Activated naive CD4-positive, alpha-beta T cell treated with anti-CD3 and anti-CD28 coated beads, Interleukin-2, amount 50 U/mL, for 72 hours (primary cell): ENCODE results near the gene TMEM145. TPM values are rescaled to one million over a fixed set of nuclear protein-coding genes. Genes with fewer than 3 reads are reported as not detected.
"Not testable (repeated sequence)": the region's sequence is repeated elsewhere in the genome, so short reads cannot be mapped to it uniquely, and the experiment has no call there.

Experiments used
- ATAC-seq, 2 donors: fragments of 150-1000 bp; cut with Tn5 transposase; 2 replicates each; pipeline ENCODE4 v1.10.0; 2021; ENCODE audit warnings: mild to moderate bottlenecking in 2 of 2, moderate library complexity in 2 of 2
- DNase-seq, 2 donors: peaks; one replicate each; pipeline ENCODE4 v3.0.0; 2021 to 2022; ENCODE audit warnings: low spot score in 2 of 2
- H3K27ac Mint-ChIP-seq, 2 donors: one replicate each; pipeline ENCODE4 v1.8.0; 2022; ENCODE audit warnings: mild to moderate bottlenecking in 2 of 2, mixed read lengths in 2 of 2
- H3K36me3 Mint-ChIP-seq, 2 donors: one replicate each; pipeline ENCODE4 v1.8.0; 2022; ENCODE audit warnings: mixed read lengths in 2 of 2
- H3K9me3 Mint-ChIP-seq, 2 donors: one replicate each; pipeline ENCODE4 v1.8.0; 2022; ENCODE audit warnings: mixed read lengths in 2 of 2
- total RNA-seq, 2 donors: library from RNA; stranded (reverse); gene quantifications; one replicate each; pipeline ENCODE4 v1.2.3, GENCODE V29; 2022

Gene TMEM145
- 1 to 10 TPM in 1 of 2 donors, under 1 TPM in 1; 0.16 to 1.8 TPM for total RNA-seq

DNA sequence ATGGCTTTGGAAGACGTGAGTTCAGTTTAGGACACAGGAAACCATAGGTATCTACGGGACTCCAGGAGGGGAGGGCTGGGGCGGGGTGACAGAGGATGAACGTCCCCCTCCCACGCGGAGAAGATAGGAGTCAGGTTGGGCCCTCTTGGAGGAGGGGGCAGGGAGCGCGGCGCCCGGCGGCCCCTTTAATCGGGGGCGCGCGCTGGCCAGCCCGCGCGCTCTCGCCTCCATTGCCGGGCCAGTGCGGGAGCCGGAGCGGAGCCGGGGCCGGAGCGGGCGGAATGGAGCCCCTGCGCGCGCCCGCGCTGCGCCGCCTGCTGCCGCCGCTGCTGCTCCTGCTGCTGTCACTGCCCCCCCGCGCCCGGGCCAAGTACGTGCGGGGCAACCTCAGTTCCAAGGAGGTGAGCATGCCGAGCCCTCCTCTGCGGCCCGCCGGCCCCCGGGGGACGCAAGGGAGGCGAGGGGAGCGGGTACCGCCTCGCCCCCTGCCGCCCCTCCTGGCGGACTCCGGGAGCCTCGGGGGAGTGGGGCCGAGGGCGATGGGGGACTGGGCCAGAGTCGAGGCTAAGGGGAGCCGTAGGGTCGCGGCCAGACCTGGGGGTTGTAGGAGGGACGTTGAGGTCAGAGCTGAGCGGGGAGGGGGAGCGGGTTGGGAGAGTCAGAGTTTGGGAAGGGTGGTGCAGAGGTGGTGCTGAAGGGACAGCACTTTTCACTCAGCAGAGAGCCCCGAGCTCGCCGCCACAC lies at the start of gene TMEM145:
TSS of gene TMEM145 (plus strand) at position 214 of the 744 bp plus-strand sequence. CDS start at position 282, 68 bp downstream.
- DNase-seq (peak in 1 of 2 donors; percentile 56), ATAC-seq (peak; percentile 64 to 82)
- H3K27ac Mint-ChIP-seq: no peak within 1 kb of the TSS
- H3K9me3 Mint-ChIP-seq: no peaks in the 10 kb centered on the region
- no peaks in the 10 kb centered on the region for H3K36me3 Mint-ChIP-seq

DNA sequence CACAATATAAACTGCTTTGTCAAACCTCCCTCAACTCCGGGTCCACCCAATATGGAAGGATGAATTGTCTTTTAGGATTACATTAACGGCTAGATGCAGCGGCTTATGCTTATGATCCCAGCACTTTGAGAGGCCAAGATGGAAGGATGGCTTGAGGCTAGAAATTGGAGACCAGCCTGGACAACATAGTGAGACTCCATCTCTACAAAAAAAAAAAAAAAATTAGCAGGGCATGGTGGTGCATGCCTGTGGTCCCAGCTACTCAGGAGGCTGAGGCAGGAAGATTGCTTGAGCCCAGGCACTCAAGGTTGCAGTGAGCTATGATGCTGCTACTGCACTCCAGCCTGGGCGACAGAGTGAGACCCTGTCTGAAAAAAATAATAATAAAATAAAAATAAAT lies 47.0 kb upstream of the TMEM145 start:
- not testable (repeated sequence) for DNase-seq, H3K9me3 Mint-ChIP-seq, H3K27ac Mint-ChIP-seq, H3K36me3 Mint-ChIP-seq, ATAC-seq

DNA sequence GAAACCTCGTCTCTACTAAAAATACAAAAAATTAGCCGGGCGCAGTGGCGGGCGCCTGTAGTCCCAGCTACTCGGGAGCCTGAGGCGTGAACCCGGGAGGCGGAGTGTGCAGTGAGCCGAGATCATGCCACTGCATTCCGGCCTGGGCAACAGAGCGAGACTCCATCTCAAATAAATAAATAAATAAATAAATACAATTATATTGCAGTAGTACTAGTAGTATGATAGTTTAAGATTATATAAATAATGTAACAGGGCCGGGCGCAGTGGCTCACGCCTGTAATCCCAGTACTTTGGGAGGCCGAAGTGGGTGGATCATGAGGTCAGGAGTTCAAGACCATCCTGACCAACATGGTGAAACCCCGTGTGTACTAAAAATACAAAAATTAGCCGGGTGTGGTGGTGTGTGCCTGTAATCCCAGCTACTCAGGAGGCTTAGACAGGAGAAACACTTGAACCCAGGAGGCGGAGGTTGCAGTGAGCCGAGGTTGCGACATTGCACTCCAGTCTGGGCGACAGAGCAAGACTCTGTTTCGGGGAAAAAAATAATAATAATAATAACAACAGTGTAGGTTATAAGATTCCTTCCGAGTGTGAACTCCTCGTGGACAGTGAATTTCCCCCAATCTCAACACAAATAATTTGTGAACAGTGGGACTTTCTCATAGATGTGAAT lies 46.0 kb upstream of the TMEM145 start:
- H3K36me3 Mint-ChIP-seq: peaks cover 0 to 13% of the 10 kb centered on the region in 2 donors
- not testable (repeated sequence) for DNase-seq, H3K9me3 Mint-ChIP-seq, ATAC-seq, H3K27ac Mint-ChIP-seq

DNA sequence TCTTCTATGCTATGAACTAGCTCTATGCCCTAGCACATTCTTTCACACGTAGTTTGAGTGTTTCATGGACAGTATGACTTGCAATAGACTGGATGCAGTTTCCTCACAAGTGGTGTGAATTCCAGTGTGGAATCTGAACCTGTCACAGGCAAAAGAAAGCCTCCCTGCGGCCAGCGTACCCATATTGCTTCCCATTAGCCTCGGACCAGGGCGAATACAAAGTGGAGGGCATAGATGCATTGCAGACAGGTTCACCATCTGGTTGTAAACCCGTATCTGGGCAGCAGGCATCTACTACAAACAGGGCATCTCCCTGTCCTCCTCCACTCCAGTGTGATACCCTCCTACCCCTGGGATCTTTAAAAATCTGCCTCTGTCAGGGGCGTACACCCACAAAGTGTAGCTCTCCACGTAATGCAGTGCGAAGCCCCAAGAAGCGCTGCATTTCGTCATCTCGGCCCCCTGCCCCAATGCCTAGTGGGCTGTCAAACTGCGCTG lies 45.4 kb upstream of the TMEM145 start:
- ATAC-seq (no peak), DNase-seq (no peak)
- no peaks in the 10 kb centered on the region for H3K9me3 Mint-ChIP-seq
- no peak overlapping the region for H3K27ac Mint-ChIP-seq
- H3K36me3 Mint-ChIP-seq: peaks cover 0 to 13% of the 10 kb centered on the region in 2 donors

DNA sequence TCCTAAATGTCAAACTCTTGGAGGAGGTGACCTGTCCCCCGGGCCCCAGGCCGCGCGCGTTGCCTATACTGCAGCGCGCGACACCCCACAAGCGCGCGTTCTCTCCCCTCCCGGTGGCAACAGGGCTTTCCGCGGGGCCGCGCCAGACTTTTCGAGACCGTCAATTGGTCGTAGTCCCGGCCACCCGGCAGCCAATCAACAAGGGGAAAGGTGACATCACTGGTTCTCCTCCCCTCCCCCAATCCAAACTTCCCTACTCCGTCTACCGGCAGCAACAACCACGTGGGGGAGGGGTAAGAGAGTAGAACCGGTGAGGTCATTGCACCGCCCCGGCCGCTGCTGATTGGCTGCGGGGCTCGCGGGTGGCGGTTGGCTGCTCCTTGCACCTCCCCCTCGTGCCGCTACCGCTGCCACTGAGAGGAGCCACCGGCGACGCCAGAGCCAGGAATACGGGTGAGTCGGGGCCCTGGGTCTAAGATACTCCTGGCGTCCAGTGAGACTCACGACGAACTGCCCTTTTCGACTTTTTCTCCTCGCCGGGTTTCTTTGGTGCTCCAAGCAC lies 44.9 kb upstream of the TMEM145 start:
- no peaks in the 10 kb centered on the region for H3K9me3 Mint-ChIP-seq
- peak; percentile 68 to 74 for ATAC-seq
- peaks cover 0 to 13% of the 10 kb centered on the region in 2 donors for H3K36me3 Mint-ChIP-seq
- no peak overlapping the region for H3K27ac Mint-ChIP-seq
- DNase-seq: peak; percentile 97 to 98

DNA sequence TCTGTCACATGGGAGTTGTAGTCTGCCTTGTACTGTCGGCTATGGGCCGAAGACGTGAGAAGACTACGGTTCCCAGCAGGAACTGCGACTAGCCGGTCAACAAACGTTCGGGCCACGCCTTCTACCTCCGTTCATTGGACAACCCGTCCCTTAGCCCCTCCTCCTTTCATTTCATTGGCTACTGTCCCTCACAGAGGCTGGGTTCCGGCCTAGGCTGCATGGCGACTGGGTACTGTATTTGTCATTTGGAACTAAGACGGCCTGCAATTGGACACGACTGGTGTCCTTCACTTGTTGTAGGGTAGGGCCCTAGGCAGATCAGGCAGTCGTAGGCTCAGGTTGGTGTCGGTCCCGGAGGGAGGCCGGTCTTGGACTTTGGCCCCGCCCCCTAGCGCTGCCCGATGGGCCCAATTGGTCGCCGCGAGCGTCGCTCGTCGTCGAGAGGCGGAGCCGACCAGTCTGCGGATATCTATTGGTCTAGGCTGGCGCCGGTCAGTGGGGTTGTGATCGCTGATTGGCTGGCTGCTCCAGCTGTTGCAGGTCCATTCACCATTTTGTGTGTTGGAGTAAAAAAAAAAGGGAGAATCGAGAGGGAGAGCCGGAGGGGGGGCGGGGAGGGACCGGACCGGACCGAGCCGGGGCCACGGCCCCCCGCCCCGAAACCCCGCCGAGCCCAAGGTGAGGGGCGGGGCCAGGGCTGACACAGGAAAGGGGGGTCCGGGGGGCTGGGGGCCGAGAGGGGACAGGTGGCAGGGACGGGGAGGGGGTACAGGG lies 44.2 kb upstream of the TMEM145 start, which contains the start of gene CIC:
TSS of gene CIC (plus strand) at position 549 of the 774 bp plus-strand sequence. CDS start 2,532 bp downstream, outside the sequence.
- DNase-seq (peak; percentile 99 to 100), ATAC-seq (peak; percentile 83 to 85)
- Mint-ChIP-seq H3K27ac (peak within 1 kb of the TSS in 1 of 2 donors; percentile 99), H3K36me3 (peaks cover 0 to 13% of the 10 kb centered on the region in 2 donors), H3K9me3 (no peaks in the 10 kb centered on the region)

DNA sequence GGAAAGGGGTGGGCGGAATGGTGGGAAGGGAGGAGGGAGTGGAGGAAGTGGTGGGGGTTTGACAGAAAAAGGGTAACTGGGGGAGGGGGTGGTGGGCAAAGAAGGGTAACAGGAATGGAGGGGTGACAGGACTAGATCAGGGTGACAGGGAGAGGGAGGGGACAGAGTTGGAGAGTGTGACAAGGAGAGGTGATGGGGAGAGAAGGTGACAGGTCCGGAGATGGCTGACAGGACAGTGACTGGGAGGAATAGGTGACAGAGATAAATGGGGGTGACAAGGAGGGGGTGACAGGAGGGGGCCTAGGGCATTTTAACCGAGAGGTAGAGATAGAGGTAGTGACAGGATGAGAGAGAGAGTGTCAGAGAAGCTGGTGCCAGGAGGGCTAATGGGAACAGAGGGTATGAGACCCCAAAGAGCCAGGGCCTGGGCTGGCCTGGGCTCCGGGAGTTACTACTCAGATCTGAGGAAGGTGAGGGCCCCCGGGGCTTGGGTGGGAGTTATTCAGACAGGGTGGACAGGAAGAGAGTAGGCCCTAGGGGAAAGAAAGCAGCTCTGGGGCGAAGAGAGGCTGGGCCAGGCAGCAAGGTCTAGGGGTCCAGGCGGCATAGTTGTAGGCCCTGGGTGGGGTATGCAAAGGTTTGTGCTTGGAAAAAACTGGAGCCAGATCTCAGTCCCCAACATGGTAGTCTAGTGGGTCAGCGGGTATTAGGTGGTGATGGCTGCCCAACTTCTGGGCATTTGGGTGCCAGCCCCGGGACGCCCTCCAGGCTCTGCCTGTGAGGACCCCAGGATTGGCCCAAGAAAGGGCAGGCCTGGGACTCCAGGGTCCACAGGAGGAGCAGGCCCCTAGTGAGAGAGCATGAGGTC lies 43.4 kb upstream of the TMEM145 start:
- no peak for ATAC-seq
- no peaks in the 10 kb centered on the region for H3K9me3 Mint-ChIP-seq
- peaks cover 0 to 13% of the 10 kb centered on the region in 2 donors for H3K36me3 Mint-ChIP-seq
- no peak for DNase-seq
- peak overlapping the region in 1 of 2 donors; percentile 99 for H3K27ac Mint-ChIP-seq

DNA sequence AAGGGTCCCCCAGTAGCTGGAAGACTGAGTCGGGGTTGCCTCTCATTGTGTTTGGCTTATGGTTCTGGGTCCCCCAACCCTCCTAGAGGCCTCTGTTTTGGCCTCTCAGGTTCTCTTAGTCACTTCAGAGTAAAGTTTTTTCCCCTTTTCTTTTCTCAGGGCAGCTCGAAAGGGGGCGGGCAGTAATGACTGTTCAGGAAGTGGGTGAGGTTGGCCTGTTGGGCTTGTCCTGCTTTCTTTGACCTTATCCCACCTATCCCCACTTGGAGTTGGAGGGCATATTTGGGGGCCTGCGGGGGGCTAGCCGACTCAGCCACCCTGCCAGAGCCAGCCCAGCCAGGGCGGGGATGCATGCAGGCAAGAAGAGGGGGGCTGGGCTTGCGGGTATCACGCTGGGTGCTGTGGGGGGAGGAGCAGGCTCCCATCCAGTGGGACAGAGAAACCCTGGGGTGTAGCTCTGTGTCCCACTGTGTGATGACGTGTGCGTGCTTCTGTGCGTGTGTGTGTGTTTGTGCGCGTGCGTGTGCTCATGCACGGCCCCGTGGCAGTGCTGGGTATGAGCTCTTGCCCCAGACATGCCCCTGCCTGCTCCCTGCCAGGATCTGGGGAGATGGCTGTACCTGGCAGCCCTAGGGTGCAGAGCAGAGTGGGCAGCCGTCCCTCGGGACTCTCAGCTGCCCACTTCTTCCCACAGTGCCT lies 42.6 kb upstream of the TMEM145 start:
- Mint-ChIP-seq H3K36me3 (peaks cover 0 to 19% of the 10 kb centered on the region in 2 donors), H3K27ac (peak overlapping the region in 1 of 2 donors; percentile 99), H3K9me3 (no peaks in the 10 kb centered on the region)
- ATAC-seq: peak; percentile 18 to 21
- peak; percentile 62 to 84 for DNase-seq

DNA sequence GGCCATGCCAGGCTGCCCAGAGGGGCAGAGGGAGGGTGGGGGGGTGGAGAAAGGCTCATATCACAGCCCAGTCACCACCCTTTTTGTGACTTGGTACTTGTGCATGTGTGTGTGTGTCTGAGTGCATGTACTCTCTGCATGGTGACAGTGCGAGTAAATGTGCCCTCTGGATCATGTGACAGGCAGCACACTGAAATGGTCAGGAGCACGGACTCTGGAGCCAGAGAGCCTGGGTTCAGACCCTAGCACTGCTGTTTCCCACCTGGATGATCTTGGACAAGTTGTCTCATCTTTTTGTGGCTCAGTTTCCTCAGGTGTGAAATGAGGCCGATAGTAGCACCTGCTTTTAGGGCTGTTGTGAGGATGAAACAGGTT lies 42.1 kb upstream of the TMEM145 start:
- DNase-seq (no peak), ATAC-seq (no peak)
- Mint-ChIP-seq H3K27ac (peak overlapping the region in 1 of 2 donors; percentile 77), H3K36me3 (peaks cover 0 to 19% of the 10 kb centered on the region in 2 donors), H3K9me3 (no peaks in the 10 kb centered on the region)

DNA sequence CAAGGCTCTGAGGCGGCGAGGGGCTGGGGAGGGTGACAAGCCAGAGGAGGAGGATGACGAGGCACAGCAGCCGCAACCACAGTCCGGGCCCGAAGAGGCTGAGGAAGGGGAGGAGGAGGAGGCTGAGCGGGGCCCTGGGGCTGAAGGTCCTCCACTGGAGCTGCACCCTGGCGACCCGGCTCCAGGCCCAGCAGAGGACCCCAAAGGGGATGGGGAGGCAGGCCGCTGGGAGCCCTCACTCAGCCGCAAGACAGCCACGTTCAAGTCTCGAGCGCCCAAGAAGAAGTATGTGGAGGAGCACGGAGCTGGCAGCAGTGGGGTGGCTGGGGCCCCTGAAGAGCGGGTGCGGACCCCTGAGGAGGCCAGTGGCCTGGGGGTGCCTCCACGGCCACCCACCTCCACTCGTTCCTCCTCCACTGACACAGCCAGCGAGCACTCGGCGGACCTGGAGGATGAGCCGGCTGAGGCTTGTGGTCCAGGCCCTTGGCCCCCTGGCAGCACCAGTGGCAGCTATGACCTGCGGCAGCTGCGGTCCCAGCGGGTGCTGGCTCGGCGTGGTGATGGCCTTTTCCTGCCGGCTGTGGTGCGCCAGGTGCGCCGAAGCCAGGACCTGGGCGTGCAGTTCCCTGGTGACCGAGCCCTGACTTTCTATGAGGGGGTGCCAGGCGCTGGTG lies 41.1 kb upstream of the TMEM145 start:
- DNase-seq: no peak
- no peak for ATAC-seq
- Mint-ChIP-seq H3K36me3 (peaks cover 0 to 19% of the 10 kb centered on the region in 2 donors), H3K9me3 (no peaks in the 10 kb centered on the region), H3K27ac (no peak overlapping the region)

DNA sequence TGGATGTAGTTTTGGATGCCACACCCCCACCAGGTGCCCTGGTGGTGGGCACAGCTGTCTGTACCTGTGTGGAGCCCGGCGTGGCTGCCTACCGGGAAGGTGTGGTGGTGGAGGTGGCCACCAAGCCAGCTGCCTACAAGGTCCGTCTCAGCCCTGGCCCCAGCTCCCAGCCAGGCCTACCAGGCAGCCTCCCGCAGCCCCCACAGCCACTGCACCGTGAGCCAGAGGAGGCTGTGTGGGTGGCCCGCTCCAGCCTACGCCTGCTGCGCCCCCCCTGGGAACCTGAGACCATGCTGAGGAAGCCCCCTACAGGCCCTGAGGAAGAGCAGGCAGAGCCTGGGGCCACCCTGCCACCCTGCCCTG lies 40.6 kb upstream of the TMEM145 start:
- DNase-seq: no peak
- H3K36me3 Mint-ChIP-seq: peaks cover 0 to 19% of the 10 kb centered on the region in 2 donors
- no peaks in the 10 kb centered on the region for H3K9me3 Mint-ChIP-seq
- ATAC-seq: no peak
- no peak overlapping the region for H3K27ac Mint-ChIP-seq

DNA sequence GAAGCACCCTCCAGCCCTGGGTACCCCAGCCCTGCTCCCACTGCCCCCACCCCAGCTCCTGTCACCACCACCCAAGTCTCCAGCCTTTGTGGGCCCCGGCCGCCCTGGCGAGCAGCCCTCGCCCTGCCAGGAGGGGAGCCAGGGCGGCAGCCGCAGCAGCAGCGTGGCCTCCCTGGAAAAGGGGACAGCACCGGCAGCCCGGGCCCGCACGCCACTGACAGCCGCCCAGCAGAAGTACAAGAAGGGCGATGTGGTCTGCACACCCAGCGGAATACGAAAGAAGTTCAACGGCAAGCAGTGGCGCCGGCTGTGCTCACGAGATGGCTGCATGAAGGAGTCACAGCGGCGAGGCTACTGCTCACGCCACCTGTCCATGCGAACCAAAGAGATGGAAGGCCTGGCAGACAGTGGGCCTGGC lies 40.1 kb upstream of the TMEM145 start:
- Mint-ChIP-seq H3K9me3 (no peaks in the 10 kb centered on the region), H3K27ac (peak overlapping the region in 1 of 2 donors; percentile 43), H3K36me3 (peaks cover 0 to 19% of the 10 kb centered on the region in 2 donors)
- DNase-seq (no peak), ATAC-seq (no peak)

DNA sequence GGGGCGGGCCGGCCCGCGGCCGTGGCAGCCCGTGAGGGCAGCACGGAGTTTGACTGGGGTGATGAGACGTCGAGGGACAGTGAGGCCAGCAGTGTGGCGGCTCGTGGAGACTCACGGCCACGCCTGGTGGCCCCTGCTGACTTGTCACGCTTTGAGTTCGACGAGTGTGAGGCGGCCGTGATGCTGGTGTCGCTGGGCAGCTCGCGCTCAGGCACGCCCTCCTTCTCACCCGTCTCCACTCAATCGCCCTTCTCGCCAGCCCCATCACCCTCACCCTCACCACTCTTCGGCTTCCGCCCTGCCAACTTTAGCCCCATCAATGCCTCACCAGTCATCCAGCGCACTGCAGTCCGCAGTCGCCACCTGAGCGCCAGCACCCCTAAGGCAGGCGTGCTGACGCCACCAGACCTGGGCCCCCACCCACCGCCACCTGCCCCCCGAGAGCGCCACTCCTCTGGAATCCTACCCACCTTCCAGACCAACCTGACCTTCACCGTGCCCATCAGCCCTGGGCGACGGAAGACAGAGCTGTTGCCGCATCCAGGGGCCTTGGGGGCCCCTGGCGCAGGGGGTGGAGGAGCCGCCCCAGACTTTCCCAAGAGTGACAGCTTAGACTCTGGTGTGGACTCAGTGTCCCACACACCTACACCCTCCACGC lies 39.6 kb upstream of the TMEM145 start:
- H3K9me3 Mint-ChIP-seq: no peaks in the 10 kb centered on the region
- no peak for DNase-seq
- no peak for ATAC-seq
- peak overlapping the region; percentile 43 to 87 for H3K27ac Mint-ChIP-seq
- peaks cover 0 to 19% of the 10 kb centered on the region in 2 donors for H3K36me3 Mint-ChIP-seq

DNA sequence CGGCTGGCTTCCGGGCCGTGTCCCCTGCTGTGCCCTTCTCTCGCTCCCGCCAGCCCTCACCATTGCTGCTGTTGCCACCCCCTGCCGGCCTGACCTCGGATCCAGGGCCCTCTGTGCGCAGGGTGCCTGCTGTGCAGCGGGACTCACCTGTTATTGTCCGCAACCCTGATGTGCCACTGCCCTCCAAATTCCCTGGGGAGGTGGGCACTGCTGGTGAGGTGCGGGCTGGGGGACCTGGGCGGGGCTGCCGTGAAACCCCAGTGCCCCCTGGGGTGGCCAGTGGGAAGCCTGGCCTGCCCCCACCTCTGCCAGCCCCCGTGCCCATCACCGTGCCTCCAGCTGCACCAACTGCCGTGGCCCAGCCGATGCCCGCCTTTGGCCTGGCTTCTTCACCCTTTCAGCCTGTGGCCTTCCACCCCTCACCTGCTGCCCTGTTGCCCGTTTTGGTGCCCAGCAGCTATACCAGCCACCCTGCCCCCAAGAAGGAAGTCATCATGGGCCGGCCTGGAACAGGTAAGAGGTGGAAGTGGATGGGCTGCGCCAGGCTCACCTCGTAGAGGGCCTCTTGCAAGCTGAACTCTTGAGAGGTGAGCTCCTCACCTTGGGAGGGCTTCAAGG lies 38.9 kb upstream of the TMEM145 start:
- no peaks in the 10 kb centered on the region for H3K9me3 Mint-ChIP-seq
- peaks cover 0 to 21% of the 10 kb centered on the region in 2 donors for H3K36me3 Mint-ChIP-seq
- ATAC-seq (no peak), DNase-seq (no peak)
- H3K27ac Mint-ChIP-seq: peak overlapping the region in 1 of 2 donors; percentile 83
